GM04503 (cell line): ENCODE measurements around the gene GRID2.
"Not testable (repeated sequence)": the region's sequence is repeated elsewhere in the genome, so short reads cannot be mapped to it uniquely, and the experiment has no call there.

Source experiments
- DNase-seq: peaks from one replicate; pipeline ENCODE4 v3.0.0-alpha.2; 2012; ENCODE audit warnings: low read depth

GRID2 gene

DNA sequence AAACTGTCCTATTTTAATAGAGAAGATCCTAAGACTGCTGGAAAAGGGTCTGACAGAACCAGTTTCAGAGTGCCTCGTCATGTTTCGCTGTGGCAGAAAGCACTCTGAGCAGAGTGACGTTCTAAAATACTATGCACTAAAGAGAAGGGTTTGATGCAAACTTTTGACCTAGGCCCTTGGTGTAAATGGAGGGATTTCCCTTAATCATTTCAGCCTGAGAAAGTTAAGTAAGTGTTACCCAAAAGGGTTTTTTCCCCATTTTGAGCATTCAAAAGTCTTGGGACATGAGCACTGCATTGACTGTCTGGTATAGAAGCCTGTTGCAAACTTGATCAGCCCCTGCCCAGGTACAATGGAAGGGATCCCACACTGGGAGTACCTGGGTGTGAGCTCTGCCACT lies 1367.3 kb downstream of the GRID2 start:
- DNase-seq: no peak

DNA sequence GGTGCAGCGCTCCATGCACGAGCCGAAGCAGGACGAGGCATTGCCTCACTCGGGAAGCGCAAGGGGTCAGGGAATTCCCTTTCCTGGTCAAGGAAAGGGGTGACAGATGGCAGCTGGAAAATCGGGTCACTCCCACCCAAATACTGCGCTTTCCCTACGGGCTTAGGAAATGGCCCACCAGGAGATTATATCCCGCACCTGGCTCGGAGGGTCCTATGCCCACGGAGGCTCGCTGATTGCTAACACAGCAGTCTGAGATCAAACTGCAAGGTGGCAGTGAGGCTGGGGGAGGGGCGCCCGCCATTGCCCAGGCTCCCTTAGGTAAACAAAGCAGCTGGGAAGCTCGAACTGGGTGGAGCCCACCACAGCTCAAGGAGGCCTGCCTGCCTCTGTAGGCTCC lies 1373.2 kb downstream of the GRID2 start:
- not testable (repeated sequence) for DNase-seq

DNA sequence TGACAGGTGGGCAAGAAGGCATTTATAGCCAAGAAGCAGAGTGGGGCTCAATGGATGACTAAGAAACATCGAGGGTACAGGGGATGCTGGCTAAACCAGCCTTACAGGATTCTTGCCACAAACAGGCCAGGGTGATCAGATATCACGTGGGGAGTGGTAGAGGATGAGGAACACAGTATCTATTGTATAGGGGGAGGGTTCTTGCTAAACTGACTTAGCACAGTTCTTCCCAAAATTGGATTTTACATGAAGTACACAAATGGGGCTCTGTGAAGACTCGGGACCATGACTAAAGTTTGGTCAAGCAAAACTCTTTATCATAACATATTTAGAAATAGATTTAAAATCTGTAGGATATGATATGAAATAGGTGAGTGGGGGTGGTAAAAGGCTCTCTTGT lies 1380.8 kb downstream of the GRID2 start:
- no peak for DNase-seq

DNA sequence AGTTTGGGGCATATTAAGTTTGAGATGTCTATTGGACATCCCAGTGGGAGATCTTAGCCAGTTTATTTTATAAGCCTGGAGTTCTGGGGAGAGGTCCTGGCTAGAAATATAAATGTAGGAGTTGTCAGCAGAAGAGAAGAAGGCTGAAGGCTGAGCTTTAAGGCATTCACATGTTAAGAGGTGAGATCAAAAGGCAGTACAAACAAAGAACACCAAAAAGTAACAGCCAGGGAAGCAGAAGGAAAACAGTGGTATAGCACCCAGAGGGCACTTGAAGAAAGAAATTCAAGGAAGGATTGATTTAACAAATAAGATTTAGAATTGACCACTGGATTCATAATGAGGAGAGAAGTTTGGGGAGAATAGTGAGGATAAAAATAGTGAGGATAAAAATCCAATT lies 1383.5 kb downstream of the GRID2 start:
- DNase-seq: no peak

DNA sequence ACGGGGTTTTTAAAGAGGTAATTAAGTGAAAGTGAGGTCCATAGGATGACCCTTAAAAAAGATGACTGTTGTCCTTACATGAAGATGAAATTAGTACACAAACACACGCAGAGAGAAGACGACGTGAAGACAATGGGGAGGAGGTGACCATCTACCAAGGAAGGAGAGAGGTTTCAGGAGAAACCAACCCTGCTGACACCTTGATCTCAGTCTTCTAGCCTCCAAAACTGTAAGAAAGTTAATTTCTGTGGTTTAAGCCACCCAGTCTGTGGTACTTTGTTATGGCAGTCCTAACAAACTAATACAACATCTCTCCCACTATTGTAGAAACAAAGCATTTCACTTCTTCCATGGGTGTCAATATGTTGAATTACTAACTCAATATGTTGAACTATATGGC lies 1385.2 kb downstream of the GRID2 start:
- DNase-seq: no peak

DNA sequence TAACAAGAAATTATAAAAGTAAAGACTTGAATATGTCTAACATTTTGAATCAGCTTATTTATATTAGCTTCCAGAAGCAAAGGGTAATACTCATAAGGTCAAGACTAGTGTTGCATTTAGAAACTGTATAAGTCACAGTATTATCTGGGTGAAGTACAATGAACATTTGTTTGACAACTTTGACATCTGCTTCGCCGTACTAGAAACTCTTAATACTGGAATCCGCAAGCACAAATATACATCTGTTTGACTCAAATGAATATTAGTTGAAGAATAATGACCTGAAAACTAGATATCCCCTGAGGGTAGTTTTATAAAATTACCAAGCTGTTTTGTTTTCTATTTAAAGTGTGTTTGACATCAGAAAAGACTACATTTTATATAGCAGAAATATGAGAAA lies 1389.4 kb downstream of the GRID2 start:
- DNase-seq: no peak

DNA sequence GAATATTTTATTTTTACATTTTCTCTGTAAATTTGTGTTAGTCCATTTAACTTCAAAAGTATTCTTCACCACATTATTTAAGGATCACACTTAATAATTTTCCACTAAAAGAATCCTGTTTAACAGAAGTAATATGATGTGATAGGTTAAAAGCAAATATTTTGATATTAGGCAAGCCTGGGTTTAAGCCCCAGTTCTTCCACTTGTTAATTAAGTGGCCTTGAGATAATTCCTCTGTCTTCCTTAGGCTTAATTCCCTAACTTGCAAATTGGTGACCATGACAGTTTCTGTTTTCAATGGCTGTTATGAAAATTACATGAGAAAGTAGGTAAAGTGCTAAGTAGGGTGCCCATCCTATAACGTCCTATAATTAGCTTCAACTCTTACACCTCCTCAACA lies 1394.9 kb downstream of the GRID2 start:
- DNase-seq: no peak

DNA sequence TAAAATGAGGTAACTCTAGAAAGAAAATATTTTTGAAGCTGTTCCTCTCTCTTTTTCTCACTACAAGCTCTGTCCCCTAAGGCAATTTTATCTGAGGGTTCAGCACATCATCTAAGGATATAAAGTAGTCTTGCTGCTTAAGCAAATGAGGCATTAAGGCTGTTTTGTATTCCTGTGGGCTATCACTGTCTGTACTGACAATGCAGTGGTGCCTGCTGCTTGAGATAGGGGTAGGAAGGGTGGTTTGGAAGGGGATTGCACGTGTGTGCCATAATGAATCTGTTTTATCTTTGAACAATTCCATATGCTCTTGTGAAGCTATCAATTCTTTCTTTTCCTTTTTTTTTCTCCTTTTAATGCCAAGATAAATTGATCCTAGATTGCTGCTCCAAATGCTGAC lies 1396.8 kb downstream of the GRID2 start:
- no peak for DNase-seq

DNA sequence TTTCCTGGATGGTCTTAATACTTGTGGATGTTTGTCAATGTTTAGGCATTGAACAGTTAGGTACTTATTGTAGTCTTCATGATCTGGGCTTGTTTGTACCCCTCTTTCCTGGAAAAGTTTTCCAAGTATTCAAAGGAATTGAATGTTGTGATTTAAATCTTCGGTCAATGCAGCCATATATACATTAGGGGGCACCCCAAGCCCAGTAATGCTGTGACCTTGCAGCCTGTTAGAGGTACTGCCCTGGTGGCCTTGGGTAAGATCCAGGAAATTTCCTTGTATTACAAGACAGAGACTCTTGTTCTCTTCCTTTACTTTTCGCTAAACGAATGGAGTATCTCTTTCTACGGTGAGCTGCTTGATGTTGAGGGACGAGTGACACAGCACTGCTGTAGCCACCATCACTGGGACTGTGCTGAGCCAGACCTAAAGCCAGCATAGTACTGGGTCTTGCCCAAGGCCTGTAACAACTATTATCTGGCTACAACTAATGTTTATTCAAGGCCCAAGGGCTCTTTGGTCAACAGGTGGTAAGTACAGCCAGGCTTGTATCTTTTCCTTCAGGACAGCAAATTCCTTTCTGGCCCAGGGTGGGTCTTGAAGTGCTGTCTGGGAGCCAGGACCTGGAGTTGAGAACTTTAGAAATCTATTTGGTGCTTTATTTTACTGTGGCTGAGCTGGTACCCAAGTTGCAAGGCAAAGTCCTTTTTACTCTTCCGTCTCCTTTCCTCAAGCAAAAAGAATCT lies 1406.5 kb downstream of the GRID2 start:
- DNase-seq: no peak

DNA sequence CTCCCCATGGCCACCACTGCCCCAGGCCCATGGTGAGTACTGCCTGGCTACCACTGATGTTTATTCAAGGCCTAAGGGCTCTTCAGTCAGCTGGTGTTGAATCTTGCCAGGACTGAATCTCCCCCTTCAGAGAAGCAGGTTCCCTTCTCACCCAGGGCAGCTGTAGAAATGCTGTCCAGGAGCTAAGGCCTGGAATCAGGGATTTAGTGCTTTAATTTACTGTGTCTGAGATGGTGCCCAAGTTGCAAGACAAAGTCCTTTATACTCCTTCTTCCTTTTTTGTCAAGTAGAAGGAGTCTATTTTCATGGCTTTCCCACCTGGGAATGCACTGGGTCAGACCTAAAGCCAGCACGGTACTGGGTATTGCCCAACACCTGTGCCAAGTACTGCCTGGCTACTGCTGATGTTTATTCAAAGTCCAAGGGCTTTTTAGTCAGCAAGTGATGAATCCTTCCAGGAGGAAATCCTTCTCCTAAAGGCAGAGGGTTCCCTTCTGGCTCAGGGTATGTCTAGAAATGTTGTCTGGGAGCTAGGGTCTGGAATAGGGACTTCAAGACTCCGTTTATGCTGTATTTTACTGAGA lies 1407.2 kb downstream of the GRID2 start:
- no peak for DNase-seq

DNA sequence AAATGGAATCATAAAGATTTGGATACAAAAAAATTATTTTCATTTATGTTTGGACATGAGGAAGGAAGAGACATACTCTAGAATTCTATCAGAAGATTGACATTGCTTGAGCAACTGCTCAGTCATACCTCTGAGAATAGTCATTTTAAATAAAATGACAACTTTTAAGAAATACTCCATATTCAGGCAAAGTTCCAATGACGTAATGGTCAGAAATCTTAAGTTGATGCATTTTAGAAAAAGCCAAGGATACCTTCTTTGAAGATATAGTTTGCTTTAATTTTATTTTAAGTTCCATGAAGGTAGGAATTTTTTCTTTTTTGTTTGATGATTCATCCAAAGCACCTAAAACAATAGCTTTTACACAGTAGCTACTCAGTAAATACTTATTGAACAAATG lies 1414.5 kb downstream of the GRID2 start:
- no peak for DNase-seq

DNA sequence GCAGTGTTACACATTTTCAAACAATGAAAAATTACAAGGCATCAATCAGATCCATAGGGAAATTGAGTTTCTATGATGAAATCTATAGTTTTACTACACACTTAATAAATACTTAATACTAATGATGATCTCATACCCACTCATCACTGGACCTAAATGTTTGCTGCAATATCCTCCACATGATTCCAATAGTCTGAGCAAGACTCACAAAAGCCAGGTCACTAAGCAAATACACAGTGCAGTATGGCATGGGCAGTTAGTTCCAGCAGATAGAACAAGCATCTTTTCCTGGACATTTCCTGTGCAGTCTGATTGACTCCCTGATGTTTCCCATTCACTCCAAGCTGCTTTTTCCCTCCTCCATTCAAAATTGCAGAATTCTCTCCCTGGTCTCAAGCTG lies 1415.8 kb downstream of the GRID2 start:
- DNase-seq: no peak

DNA sequence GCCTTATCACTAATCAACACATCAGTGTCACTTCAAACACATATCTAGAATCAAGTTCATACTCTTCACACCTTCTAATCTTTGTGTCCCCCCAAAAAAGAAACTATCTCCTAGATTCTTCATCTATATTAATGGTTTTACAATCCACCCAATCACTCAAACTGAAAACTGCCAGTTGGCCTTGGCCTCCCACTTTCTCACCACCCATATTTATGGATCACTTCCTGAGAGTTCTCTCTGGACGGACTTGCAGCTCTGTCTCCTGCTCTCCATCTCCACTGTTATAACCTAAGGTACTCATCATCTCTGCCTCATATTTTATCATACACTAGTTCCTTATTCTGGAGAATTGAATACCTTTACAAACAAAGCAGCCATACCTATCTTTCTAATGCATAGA lies 1418.7 kb downstream of the GRID2 start:
- DNase-seq: no peak

DNA sequence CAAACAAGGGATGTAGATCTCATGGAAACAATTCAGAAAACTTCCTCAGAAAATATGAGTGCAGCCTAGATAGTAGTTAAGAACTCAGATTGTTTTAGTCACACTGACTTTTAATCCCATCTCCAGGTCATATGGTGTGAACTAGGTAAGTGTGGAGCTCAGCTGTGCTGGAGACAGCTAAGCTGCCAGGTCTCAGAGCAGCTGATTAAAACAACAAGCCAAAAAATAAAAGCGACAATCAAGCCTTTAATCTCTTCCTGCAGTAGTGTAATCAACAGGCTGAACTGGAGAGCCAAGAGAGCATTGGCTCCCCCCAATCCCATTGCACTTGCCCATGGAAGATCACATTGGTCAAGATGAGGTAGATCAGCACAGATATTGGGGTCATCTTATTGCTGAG lies 1426.5 kb downstream of the GRID2 start:
- DNase-seq: no peak

DNA sequence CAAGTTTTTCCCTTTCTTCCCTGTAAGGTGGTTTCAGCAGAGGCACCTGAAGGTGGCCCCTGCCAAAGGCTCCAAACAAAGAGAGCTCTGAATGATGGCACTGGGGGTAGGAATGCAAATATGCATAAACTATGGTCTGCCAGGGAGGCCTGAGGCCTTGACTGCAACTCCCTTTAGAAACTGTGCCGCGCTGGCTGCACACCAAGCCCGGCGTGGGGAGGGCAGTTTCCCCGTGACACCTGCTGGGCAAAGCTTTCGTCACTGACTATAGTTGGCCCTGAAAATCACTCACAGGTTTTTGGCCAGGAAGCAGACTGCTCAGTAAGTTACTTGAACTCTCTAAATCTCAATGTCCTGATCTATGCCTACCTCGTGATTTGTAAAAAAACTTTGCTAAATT lies 1427.0 kb downstream of the GRID2 start:
- DNase-seq: no peak

DNA sequence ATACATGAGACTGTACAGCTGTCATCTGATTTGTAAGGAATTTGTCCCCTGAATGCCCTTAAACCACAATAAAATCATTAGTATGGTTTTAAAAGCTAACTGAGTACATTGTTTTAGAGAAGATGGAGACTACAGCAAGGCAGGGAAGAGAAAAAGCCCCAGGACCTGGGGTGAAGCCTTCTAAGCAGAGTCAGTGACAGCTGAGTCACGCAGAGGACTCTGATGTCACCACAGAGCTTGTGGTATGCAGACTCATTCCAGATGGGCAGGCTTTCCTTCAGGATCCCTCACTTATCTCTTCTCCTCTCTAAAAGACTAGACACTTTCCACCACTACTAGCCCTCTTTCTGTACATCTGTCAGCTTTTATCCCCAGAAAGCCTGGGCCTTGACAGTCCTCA lies 1427.7 kb downstream of the GRID2 start:
- DNase-seq: no peak

DNA sequence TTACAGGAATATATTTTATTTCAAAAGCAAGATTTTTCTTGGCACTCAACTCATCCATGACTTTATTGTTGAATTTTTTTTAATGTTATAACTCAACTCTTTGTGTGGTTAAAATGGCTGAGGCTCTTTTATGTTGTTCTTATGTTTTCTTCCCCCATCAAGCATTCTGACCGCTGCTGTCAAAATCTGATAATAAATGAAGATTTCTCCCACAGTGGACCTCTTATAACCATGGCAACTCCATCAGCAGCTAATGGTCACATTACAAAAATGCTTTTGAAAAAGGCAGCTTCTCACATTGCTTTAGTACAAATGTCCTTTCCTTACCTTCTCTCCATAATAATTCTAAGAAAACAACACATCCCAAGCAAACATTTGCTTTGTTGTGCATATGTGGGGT lies 1428.7 kb downstream of the GRID2 start:
- DNase-seq: no peak

DNA sequence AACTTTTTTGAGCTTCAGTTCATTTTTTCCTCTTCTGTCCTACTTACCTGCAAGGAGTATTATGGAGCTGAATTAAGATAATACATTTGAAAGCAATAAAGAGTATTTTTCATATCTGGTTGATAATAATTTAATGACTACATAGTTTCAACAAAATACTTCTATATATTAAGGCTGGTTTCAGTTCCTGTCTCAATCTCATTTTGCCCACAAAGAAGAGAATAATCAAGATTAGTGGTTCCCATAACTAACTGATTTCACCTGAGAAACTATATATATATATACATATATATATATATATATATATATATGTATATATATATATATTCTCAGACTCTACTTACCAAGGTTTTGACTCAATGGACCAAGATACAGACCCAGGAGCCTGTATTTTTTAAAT lies 1437.1 kb downstream of the GRID2 start:
- no peak for DNase-seq

DNA sequence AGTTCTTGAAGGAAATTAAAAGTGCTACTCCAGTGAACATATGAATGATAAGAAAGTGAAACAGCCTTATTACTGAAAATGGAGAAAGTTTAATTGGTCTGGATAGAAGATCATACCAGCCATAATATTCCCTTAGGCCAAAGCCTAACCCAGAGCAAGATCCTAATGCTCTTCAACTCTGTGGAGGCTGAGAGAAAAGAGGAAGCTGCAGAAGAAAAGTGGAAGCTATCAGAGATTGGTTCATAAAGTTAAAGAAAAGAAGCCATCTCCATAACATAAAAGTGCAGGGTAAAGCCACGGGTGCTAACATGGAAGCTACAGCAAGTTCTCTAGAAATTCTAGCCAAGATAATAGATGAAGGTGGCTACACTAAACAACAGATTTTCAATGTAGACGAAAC lies 1439.3 kb downstream of the GRID2 start:
- DNase-seq: no peak

DNA sequence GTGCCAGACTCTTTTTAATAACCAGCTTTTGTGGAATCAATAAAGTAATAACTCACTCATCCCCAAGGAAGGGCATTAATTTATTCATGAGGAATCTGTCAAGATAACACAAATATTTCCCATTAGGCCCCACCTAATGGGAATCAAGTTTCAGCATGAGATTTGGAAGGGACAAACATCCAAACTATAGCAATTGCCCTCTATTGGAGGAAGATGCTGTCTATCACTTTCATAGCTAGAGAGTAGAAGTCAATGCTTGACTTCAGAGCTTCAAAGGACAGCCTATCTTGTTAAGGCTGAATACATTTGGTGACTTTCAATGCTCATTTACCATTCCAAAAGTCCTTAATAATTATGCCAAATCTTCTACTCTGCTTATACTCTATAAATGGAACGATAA lies 1439.9 kb downstream of the GRID2 start:
- DNase-seq: no peak

DNA sequence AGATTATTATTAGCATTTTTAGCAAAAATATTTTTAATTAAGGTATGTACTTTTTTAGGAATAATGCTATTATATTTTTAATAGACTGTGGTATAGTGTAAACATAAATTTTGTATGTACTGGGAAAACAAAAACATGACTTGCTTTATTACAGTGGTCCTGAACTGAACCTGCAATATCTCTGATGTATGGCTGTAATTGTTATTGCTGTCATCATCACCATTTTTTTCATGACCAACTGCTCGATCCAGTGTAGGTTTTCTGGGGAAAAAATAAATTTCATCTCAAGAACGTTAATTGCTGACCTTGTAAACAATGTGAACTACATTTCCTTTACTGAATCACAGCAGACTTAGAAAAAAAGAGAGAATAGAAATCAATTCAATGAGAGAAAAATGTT lies 1441.2 kb downstream of the GRID2 start:
- no peak for DNase-seq

DNA sequence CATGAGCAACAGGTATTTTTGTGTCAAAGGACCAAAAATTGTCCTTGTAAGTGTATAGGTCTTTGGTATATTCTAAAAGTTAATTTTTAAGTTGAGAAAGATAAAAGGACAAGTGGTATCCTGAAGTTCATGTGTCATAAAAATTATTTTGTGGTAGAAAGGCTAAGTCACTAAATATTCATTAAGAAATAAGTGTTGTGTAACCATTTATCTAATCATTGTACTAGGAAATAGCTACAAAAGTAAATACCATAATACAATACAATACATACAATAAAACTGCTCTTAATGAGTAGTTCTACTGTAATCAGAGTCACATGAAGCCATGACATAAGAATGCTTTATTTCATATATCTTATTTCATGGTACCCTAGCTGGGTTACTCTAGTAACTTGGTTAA lies 1442.3 kb downstream of the GRID2 start:
- DNase-seq: no peak

DNA sequence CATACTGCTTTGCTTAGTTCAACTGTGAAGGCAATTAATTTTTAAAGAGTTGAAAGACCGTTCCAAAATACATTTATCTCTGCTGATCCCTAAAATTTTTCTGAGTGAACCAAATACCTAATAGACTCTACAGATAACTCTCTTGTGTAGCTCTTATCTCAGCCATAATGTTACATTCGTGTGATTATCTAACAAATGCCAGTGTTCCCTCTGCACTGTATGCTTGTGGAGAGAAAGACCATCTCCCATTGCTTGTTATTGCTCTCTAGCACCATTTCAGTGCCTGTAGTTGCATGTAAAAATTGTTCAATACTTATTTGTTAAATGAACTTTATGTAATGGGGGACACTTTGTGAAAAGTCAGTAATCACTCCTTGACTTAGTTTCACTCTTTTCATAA lies 1443.5 kb downstream of the GRID2 start:
- no peak for DNase-seq
